ENCODE data around the gene RCL1.

- TF ChIP-seq CTCF (IDR thresholded peaks at IDR 0.05) (no peak), POLR2A (IDR thresholded peaks at IDR 0.05) (no peak)
Observed at GRCh38 chr9:4787876-4788275, 4.9 kb upstream of the RCL1 start.

All from uterus (tissue), 2 donors.